ENCODE results near the gene DOHH.

Gene DOHH, protein sequence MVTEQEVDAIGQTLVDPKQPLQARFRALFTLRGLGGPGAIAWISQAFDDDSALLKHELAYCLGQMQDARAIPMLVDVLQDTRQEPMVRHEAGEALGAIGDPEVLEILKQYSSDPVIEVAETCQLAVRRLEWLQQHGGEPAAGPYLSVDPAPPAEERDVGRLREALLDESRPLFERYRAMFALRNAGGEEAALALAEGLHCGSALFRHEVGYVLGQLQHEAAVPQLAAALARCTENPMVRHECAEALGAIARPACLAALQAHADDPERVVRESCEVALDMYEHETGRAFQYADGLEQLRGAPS

GRCh38 chr19:3500429-3501101 lies at the start of gene DOHH:
TSS of gene DOHH (minus strand) at chr19:3500674. CDS start at chr19:3496814, 3,860 bp downstream.
- DNase-seq, result peak; percentile 91

DNA sequence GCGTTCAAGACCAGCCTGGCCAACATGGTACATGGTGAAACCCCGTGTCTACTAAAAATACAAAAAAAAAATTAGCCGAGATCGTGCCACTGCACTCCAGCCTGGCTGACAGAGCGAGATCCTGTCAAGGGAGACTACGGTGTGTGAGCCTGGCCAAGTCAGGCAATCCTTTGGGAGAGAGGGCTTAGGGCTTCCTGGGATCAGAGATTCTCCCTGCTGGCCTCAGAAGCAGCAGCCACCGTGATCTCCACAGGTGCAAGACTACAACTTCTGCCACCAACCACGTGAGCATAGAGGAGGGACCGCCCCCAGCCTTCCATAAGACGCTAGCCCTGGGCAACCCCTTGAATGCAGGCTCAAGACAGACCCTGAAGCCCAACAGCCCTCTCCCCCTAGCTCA lies 49.3 kb upstream of the DOHH start:
- DNase-seq, result no peak

DNA sequence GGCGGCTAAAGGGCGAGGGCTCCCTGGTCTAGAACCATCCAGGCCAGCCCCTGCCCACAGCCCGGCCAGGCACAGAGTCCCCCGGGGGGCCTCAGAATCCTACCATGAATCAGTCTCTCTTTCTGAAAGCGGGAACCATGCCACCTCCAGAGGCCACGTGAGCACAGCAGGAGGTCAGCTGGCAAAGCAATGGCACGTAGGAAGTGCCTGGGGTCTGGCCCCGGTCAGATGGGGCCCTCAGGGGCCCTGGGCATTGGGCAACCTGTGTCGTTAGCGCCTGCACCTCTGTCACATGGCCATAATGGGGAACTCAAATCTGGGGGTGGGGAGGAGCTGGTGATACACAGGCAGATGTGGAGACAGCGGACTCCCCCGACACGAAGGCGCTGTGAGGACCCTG lies 48.1 kb upstream of the DOHH start:
- no peak for DNase-seq

DNA sequence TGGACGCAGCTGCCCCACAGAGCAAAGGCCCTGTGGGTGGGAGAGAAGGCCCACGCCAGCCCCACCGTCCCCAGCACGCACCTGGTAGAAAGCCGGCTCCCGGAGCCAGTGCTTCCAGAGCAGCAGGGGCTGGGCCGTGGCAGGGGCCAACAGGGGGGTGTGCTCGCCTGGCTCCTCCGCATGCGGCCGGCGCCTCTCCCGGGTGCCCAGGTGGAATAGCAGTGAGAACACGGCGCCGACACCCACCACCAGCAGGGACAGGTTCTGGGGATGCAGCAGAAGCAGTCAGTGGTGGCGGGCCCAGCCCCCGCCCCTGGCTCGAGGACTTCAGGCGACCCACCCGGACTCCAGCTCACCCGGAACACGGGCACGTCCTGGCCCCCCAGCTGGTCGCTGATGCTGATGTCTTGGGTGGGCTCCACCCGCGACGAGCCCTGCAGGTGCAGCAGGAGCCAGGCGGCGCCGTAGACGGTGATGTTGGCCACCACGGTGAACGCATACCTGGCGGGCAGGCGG lies 47.4 kb upstream of the DOHH start:
- DNase-seq, result no peak

DNA sequence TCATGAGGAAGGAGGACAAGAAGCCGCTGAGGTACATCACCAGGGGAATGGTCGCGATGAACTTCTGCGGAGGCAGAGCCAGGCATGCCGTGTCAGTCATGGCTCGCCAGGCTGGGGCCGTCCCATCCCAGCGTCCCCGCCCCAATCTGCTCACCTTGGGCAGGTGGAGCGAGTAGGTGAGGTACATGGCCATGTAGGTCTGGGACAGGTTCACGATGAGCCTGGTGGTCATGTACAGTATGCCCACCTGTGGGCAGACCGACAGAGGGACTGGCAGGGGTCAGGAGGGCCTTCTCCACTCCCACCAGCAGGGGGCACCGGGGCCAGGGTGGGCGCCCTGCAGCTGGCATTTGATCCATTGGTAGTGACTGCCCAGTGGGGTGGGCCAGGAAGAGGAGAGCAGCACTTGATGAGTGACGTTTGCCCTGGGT lies 46.8 kb upstream of the DOHH start:
- DNase-seq, result no peak

GRCh38 chr19:3546119-3546518 lies 45.6 kb upstream of the DOHH start:
- no peak for DNase-seq

- DNase-seq, result no peak
Observed at GRCh38 chr19:3545669-3546034, 45.2 kb upstream of the DOHH start.

- no peak for DNase-seq
Observed at GRCh38 chr19:3544742-3545668, 44.5 kb upstream of the DOHH start.

DNA sequence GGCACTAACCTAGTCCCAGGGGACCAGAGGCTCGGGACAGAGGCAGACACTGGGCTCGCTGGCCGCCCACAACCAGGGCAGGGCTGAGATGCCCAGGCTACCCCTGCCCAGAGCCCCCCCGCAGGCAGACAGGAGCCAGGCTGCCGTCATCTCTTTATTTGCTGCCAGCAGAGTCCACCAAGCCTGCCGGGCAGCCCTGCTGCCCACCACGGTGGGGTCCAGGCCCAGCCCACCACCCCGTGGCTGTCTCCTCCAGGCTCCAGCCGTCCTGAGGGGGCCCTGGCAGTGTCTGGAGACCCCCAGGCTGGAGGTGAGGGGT lies 43.5 kb upstream of the DOHH start:
- DNase-seq, result no peak

DNA sequence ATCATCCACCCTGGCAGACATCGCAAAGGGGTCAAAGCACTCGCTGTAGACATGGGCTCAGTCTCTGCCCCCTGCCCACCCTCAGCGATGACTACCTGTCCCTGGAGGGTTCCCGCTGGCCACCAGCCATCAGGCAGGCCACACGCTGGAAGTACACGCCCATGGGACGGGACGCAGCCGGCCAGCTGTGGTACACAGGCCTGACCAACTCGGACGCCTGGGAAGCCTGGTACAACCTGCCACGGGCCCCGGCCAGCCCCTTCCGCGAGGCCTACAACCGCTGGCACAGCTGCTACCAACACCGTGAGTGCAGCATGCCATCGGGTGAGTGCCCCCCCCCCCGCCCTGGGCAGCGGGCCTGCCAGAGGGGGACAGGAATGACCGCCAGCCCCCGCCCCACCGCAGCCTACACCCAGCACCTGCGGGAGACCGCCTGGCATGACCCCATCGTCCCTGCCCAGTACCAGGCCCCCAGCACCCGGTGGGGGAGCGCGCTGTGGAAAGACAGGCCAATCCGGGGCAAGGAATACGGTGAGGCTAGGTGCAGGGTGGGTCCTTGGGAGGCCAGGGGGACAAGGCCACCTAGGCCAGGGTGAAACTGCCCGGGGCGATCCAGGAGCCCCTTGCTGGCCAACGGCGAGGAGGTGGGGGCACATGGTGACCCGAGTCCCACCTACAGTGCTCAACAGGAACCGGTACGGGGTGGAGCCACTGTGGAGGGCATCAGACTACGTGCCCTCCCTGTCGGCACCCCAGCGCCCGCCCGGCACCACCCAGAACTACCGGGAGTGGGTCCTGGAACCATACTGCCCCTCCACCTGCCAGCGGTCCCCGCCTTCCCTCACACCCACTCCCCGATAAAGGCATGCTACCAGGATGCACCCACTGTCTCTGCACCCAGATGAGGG lies 42.9 kb upstream of the DOHH start:
- DNase-seq, result no peak

GRCh38 chr19:3539756-3540118 lies 39.3 kb upstream of the DOHH start:
- DNase-seq, result no peak

DNA sequence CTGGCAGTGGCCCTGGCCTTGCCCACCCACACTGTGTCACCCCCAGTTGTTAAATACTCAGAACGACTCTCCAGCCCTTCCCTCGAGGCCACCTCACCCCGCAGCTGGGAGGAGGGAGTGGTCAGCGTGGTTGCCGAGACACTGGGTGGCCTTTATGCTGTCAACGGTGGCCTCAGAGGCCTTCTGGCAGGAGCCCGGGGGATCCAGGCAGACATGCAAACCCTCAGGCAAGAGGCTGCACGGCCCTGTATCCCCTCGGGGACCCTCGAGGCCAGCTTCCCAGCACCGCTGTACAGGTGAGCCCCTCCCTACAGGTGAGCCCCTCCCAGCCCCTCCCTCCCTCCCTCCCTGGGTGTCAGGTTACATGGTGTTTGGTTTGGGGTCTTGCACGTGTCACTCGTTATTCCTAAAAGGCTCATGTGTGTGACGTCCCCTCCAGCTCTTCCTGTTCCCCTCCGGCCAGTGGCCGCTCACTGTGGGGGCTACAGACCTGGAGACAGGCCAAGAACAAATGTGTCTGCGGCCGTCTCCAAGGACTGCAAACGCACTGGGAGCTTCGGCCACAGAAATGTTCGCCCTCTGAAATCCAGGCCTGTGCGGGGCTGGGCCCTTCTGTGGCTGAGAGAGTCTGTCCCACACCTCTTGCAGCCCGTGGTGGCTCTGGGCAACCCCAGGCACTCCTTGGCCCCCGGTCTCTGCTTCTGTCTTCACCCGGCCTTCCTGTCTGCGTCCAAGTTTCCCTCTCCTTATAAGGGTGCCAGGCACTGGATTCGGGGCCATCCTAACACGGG lies 38.7 kb upstream of the DOHH start, which contains the start of gene TEKTIP1:
TSS of gene TEKTIP1 (plus strand) at position 210 of the 791 bp plus-strand sequence. CDS start at position 214, 4 bp downstream.
- DNase-seq, result peak; percentile 23

- DNase-seq, result no peak
Observed at GRCh38 chr19:3538258-3538929, 37.9 kb upstream of the DOHH start.

- DNase-seq, result no peak
Observed at GRCh38 chr19:3537438-3538240, 37.2 kb upstream of the DOHH start.

DNA sequence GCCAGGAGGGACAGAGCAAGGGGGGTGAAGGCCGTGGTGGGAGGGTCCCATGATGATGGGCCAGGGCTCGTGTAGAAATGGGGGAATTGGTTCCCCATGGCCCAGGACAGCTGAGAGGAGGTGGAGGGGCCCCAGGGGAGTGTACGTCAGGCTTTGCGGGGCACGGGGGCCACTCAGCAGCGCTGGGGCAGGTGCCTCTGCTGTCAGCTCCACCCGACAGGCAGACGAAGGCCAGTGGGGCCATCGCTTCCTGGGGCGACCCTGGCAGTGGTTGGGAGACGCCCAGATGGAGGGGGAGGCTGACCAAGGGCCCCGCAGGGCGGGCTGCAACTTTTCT lies 36.6 kb upstream of the DOHH start:
- no peak for DNase-seq

DNA sequence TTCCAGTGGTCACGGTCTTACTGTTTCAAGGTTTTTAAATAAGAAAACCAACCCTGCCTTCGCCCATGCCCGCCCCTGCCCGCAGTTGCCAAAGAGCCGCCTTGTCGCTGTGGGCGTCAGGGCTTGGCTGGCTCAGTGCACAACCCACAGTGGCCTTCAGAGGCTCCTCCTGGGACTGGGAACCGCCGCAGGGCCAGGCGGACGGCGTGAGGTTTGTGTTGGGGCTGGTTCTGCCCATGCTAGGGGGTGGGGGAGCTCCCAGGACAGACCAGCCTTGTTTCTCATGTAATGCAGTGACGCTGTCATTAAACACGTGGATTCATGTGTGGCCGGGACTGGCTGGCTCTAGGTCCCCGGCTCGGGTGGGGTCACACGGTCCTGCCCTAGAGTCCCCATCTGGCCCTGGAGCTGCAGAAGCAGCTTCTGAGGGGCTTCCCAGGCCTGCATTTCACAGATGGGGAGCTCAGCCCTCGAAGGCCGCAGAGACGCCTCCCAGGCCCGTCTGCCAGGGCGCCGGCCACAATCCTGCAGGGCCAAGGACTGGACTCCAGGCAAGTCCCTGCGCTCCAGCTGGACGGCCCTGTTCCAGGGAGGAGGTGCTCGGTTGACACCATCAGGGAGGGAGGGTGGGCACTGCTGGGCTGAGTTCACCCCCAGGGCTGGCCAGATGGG lies 36.1 kb upstream of the DOHH start:
- DNase-seq, result no peak

- no peak for DNase-seq
Observed at GRCh38 chr19:3535981-3536380, 35.5 kb upstream of the DOHH start.

GRCh38 chr19:3535563-3535965 lies 35.1 kb upstream of the DOHH start:
- no peak for DNase-seq

DNA sequence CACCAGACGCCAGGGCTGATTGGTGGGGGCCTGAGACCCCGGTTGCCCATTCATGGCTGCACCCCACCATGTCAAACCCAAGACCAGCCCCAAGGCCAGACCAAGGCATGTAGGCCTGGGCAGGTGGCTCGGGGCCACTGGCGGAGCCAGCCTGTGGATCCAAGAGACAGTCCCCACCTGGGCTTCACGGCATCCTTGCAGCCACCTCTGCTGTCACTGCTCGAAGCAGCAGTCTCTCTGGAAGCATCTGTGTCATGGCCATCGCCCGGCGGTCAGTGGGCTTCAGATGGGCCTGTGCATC lies 34.7 kb upstream of the DOHH start:
- DNase-seq, result no peak

Data from NCI-H2171 (cell line).